GM18870 (cell line): ENCODE results near the gene RASA1.
A peak's percentile ranks its signal among the peaks of the same experiment; 100 is the strongest.

Experiments
- ATAC-seq: cut with Tn5 transposase; IDR thresholded peaks from one replicate; pipeline ENCODE4 v1.9.1; 2021; ENCODE audit warnings: moderate library complexity; ENCODE audit not compliant: unreplicated experiment

The RASA1 gene

GRCh38 chr5:87400305-87400899 is 132.7 kb downstream of the RASA1 start:
- ATAC-seq = peak; percentile 72

- ATAC-seq = no peak
Measured at GRCh38 chr5:87401626-87402025, 133.9 kb downstream of the RASA1 start.

- no peak for ATAC-seq
Measured at GRCh38 chr5:87403409-87403808, 135.7 kb downstream of the RASA1 start.

GRCh38 chr5:87403899-87404298 is 136.2 kb downstream of the RASA1 start:
- ATAC-seq = no peak

GRCh38 chr5:87404359-87404758 is 136.7 kb downstream of the RASA1 start:
- no peak for ATAC-seq

- ATAC-seq = no peak
Measured at GRCh38 chr5:87405472-87406155, 137.9 kb downstream of the RASA1 start.

- ATAC-seq = no peak
Measured at GRCh38 chr5:87408204-87408603, 140.5 kb downstream of the RASA1 start.

GRCh38 chr5:87410931-87411330 is 143.2 kb downstream of the RASA1 start:
- no peak for ATAC-seq

GRCh38 chr5:87411586-87411972 is 143.9 kb downstream of the RASA1 start:
- ATAC-seq = no peak

GRCh38 chr5:87411973-87412629 is 144.4 kb downstream of the RASA1 start:
- ATAC-seq = peak; percentile 14

GRCh38 chr5:87412630-87413342 is 145.1 kb downstream of the RASA1 start, which contains the start of gene CCNH:
TSS of gene CCNH (minus strand) at chr5:87412930. CDS start at chr5:87412794, 136 bp downstream.
- peak; percentile 99 for ATAC-seq

- no peak for ATAC-seq
Measured at GRCh38 chr5:87413343-87413645, 145.6 kb downstream of the RASA1 start.

GRCh38 chr5:87418506-87418905 is 150.8 kb downstream of the RASA1 start:
- no peak for ATAC-seq

- ATAC-seq = no peak
Measured at GRCh38 chr5:87421307-87421706, 153.6 kb downstream of the RASA1 start.

- ATAC-seq = no peak
Measured at GRCh38 chr5:87423755-87424154, 156.1 kb downstream of the RASA1 start.

GRCh38 chr5:87430863-87431457 is 163.3 kb downstream of the RASA1 start:
- ATAC-seq = no peak

GRCh38 chr5:87432460-87432859 is 164.8 kb downstream of the RASA1 start:
- ATAC-seq = no peak

GRCh38 chr5:87433945-87434344 is 166.3 kb downstream of the RASA1 start:
- ATAC-seq = no peak

GRCh38 chr5:87434461-87434860 is 166.8 kb downstream of the RASA1 start:
- no peak for ATAC-seq

- ATAC-seq = no peak
Measured at GRCh38 chr5:87435144-87435694, 167.5 kb downstream of the RASA1 start.

- no peak for ATAC-seq
Measured at GRCh38 chr5:87437724-87438123, 170.0 kb downstream of the RASA1 start.
